ENCODE data around the gene VDAC2. TPM values are rescaled to one million over a fixed set of nuclear protein-coding genes. Genes with fewer than 3 reads are reported as not detected.

VDAC2 gene
- total RNA-seq, 1 experiment from 2014 or later, result 284 TPM

DNA sequence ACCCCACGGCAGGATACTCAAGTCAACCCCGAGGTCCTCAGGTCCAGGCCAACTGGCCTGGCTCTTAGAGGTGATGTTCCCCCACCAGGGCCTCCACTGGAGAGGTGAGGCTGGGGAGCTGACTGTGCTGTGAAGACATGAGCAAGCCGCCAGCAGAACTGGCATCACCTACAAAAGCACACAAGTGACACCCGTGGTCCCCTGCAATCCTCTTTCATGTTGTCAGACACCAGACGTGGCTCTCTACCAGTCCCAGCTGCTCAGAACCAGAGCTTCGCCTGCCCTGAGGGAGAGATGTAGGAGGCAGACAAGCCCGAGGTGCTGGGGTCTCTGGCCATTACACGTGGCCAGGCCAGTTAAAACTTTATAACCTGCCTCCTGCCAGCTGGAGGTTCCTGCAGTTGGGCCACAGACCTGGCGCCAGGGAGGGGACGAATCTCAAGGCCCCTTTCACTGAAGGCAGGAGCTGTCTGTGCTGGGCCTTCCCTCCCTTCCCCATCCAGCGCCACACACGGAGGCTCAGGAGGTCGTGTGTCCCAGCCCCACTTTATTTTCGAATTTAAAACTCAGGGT, 22.9 kb downstream of the VDAC2 start (continued):
- TF ChIP-seq CREM (CRISPR knock-in tag; IDR thresholded peaks at IDR 0.05) (0 out of 2 replicates have a peak, but pooled peaks have one; percentile 33), ZBTB21 (CRISPR knock-in tag; IDR thresholded peaks at IDR 0.05; ENCODE audit: borderline replicate concordance) (no peak), ZNF219 (CRISPR knock-in tag; IDR thresholded peaks at IDR 0.05; ENCODE audit: borderline replicate concordance) (no peak), PRDM15 (CRISPR knock-in tag; IDR thresholded peaks at IDR 0.05) (no peak), ZNF138 (CRISPR knock-in tag; conservative IDR thresholded peaks at IDR 0.05) (no peak), GTF2I (CRISPR knock-in tag; conservative IDR thresholded peaks at IDR 0.05) (no peak), NR1H2 (CRISPR knock-in tag; IDR thresholded peaks at IDR 0.05) (no peak), ELF4 (CRISPR knock-in tag; IDR thresholded peaks at IDR 0.05; ENCODE audit: low read depth) (no peak), SMAD3 (CRISPR knock-in tag; IDR thresholded peaks at IDR 0.05; ENCODE audit: borderline replicate concordance) (no peak), GRHL2 (CRISPR knock-in tag; IDR thresholded peaks at IDR 0.05; ENCODE audit: insufficient replicate concordance, severe bottlenecking) (no peak), CBFB (CRISPR knock-in tag; IDR thresholded peaks at IDR 0.05; ENCODE audit: low read depth) (no peak), ZNF671 (CRISPR knock-in tag; IDR thresholded peaks at IDR 0.05) (no peak; the same call in 1 of the 2 replicates), FOXP1 (CRISPR knock-in tag; IDR thresholded peaks at IDR 0.05; ENCODE audit: borderline replicate concordance) (no peak), ARID4B (CRISPR knock-in tag; IDR thresholded peaks at IDR 0.05; ENCODE audit: borderline replicate concordance) (no peak), ZNF512 (CRISPR knock-in tag; IDR thresholded peaks at IDR 0.05; ENCODE audit: borderline replicate concordance) (no peak), MXD4 (CRISPR knock-in tag; IDR thresholded peaks at IDR 0.05; ENCODE audit: borderline replicate concordance) (no peak), ZNF232 (CRISPR knock-in tag; IDR thresholded peaks at IDR 0.05) (no peak), USF1 (CRISPR knock-in tag; IDR thresholded peaks at IDR 0.05) (no peak), NR3C1 (CRISPR knock-in tag; conservative IDR thresholded peaks at IDR 0.05; ENCODE audit: low read depth) (no peak), HMGA2 (CRISPR knock-in tag; IDR thresholded peaks at IDR 0.05) (no peak), MYBL2 (CRISPR knock-in tag; IDR thresholded peaks at IDR 0.05) (no peak)
- TF ChIP-seq, protein P1, sequence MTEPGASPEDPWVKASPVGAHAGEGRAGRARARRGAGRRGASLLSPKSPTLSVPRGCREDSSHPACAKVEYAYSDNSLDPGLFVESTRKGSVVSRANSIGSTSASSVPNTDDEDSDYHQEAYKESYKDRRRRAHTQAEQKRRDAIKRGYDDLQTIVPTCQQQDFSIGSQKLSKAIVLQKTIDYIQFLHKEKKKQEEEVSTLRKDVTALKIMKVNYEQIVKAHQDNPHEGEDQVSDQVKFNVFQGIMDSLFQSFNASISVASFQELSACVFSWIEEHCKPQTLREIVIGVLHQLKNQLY (CRISPR knock-in tag; IDR thresholded peaks at IDR 0.05), result peak; percentile 69; the same call in 1 of the 2 replicates
- TF ChIP-seq, protein P2, sequence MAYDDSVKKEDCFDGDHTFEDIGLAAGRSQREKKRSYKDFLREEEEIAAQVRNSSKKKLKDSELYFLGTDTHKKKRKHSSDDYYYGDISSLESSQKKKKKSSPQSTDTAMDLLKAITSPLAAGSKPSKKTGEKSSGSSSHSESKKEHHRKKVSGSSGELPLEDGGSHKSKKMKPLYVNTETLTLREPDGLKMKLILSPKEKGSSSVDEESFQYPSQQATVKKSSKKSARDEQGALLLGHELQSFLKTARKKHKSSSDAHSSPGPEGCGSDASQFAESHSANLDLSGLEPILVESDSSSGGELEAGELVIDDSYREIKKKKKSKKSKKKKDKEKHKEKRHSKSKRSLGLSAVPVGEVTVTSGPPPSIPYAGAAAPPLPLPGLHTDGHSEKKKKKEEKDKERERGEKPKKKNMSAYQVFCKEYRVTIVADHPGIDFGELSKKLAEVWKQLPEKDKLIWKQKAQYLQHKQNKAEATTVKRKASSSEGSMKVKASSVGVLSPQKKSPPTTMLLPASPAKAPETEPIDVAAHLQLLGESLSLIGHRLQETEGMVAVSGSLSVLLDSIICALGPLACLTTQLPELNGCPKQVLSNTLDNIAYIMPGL (CRISPR knock-in tag; IDR thresholded peaks at IDR 0.05), result no peak
- TF ChIP-seq, protein P3, sequence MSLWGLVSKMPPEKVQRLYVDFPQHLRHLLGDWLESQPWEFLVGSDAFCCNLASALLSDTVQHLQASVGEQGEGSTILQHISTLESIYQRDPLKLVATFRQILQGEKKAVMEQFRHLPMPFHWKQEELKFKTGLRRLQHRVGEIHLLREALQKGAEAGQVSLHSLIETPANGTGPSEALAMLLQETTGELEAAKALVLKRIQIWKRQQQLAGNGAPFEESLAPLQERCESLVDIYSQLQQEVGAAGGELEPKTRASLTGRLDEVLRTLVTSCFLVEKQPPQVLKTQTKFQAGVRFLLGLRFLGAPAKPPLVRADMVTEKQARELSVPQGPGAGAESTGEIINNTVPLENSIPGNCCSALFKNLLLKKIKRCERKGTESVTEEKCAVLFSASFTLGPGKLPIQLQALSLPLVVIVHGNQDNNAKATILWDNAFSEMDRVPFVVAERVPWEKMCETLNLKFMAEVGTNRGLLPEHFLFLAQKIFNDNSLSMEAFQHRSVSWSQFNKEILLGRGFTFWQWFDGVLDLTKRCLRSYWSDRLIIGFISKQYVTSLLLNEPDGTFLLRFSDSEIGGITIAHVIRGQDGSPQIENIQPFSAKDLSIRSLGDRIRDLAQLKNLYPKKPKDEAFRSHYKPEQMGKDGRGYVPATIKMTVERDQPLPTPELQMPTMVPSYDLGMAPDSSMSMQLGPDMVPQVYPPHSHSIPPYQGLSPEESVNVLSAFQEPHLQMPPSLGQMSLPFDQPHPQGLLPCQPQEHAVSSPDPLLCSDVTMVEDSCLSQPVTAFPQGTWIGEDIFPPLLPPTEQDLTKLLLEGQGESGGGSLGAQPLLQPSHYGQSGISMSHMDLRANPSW (CRISPR knock-in tag; conservative IDR thresholded peaks at IDR 0.05; ENCODE audit: low read depth), result no peak
